Nephron (organoid): ENCODE results near the gene FKBP2.
A peak's percentile ranks its signal among the peaks of the same experiment; 100 is the strongest.

Source experiments
- H3K27ac Mint-ChIP-seq, 3 experiments: 2 replicates each; pipeline ENCODE4 v1.8.0; 2020; ENCODE audit warnings: mixed read lengths in 3 of 3, mild to moderate bottlenecking in 2 of 3, moderate library complexity in 1 of 3
- H3K27me3 Mint-ChIP-seq: 2 replicates; pipeline ENCODE4 v1.8.0; 2021; ENCODE audit warnings: low read depth, mild to moderate bottlenecking, moderate library complexity, mixed read lengths
- H3K36me3 Mint-ChIP-seq: 2 replicates; pipeline ENCODE4 v1.8.0; 2020; ENCODE audit warnings: low read depth, mixed read lengths
- H3K4me1 Mint-ChIP-seq: 2 replicates; pipeline ENCODE4 v1.8.0; 2020; ENCODE audit warnings: mixed read lengths
- H3K4me3 Mint-ChIP-seq, 3 experiments: 2 replicates each; pipeline ENCODE4 v1.8.0; 2020; ENCODE audit warnings: mild to moderate bottlenecking in 3 of 3, mixed read lengths in 3 of 3, moderate library complexity in 2 of 3
- H3K9me3 Mint-ChIP-seq: 2 replicates; pipeline ENCODE4 v1.8.0; 2020; ENCODE audit warnings: mixed read lengths
- CTCF ChIP-seq, 3 experiments: fragments of 200-600 bp; sonication (generic); IDR thresholded peaks; one replicate each; pipeline ENCODE4 v1.5.0; 2021; ENCODE audit warnings: antibody characterized with exemption in 3 of 3; ENCODE audit not compliant: unreplicated experiment in 3 of 3

Gene FKBP2

GRCh38 chr11:64202992-64203391 is 37.9 kb upstream of the FKBP2 start:
- H3K4me3 Mint-ChIP-seq, result no peak overlapping the region
- H3K27me3 Mint-ChIP-seq, result no peaks in the 10 kb centered on the region
- no peak for TF ChIP-seq CTCF (IDR thresholded peaks at IDR 0.05; ENCODE audit: unreplicated experiment in 3 of 3)
- no peaks in the 10 kb centered on the region for H3K9me3 Mint-ChIP-seq
- no peak overlapping the region for H3K27ac Mint-ChIP-seq
- H3K36me3 Mint-ChIP-seq, result peaks cover 45% of the 10 kb centered on the region
- peaks cover 24% of the 10 kb centered on the region for H3K4me1 Mint-ChIP-seq

GRCh38 chr11:64203421-64204079 is 37.3 kb upstream of the FKBP2 start:
- H3K9me3 Mint-ChIP-seq, result no peaks in the 10 kb centered on the region
- H3K36me3 Mint-ChIP-seq, result peaks cover 45% of the 10 kb centered on the region
- H3K4me3 Mint-ChIP-seq, result no peak overlapping the region
- no peak for TF ChIP-seq CTCF (IDR thresholded peaks at IDR 0.05; ENCODE audit: unreplicated experiment in 3 of 3)
- peak overlapping the region; percentile 83 to 87 (median 84) for H3K27ac Mint-ChIP-seq
- no peaks in the 10 kb centered on the region for H3K27me3 Mint-ChIP-seq
- H3K4me1 Mint-ChIP-seq, result peaks cover 24% of the 10 kb centered on the region

- Mint-ChIP-seq H3K9me3 (no peaks in the 10 kb centered on the region), H3K4me1 (peaks cover 24% of the 10 kb centered on the region), H3K27ac (peak overlapping the region; percentile 83 to 87 (median 84))
Observed at GRCh38 chr11:64204080-64204440, 36.8 kb upstream of the FKBP2 start.

GRCh38 chr11:64204464-64204989 is 36.4 kb upstream of the FKBP2 start:
- peaks cover 24% of the 10 kb centered on the region for H3K4me1 Mint-ChIP-seq
- peaks cover 45% of the 10 kb centered on the region for H3K36me3 Mint-ChIP-seq
- H3K27me3 Mint-ChIP-seq, result no peaks in the 10 kb centered on the region
- TF ChIP-seq CTCF (IDR thresholded peaks at IDR 0.05; ENCODE audit: unreplicated experiment in 3 of 3), result peak; percentile 57 to 63 (median 57)
- H3K9me3 Mint-ChIP-seq, result no peaks in the 10 kb centered on the region
- H3K4me3 Mint-ChIP-seq, result peak overlapping the region in 1 of 3 experiments; percentile 24
- peak overlapping the region; percentile 83 to 87 (median 84) for H3K27ac Mint-ChIP-seq

More at GRCh38 chr11:64204080-64204440, 36.8 kb upstream of the FKBP2 start:
- TF ChIP-seq CTCF (IDR thresholded peaks at IDR 0.05; ENCODE audit: unreplicated experiment in 3 of 3), result no peak
- Mint-ChIP-seq H3K27me3 (no peaks in the 10 kb centered on the region), H3K4me3 (no peak overlapping the region), H3K36me3 (peaks cover 45% of the 10 kb centered on the region)

GRCh38 chr11:64206457-64207255 is 34.2 kb upstream of the FKBP2 start, which contains the start of gene FERMT3:
TSS of gene FERMT3 (plus strand) at chr11:64206721. CDS start at chr11:64207365, 644 bp downstream.
- Mint-ChIP-seq H3K4me3 (no peak within 1 kb of the TSS), H3K36me3 (peaks cover 28% of the 10 kb centered on the region), H3K27ac (peak within 1 kb of the TSS; percentile 84 to 92 (median 88)), H3K4me1 (peaks cover 24% of the 10 kb centered on the region), H3K9me3 (no peaks in the 10 kb centered on the region), H3K27me3 (no peaks in the 10 kb centered on the region)
- no peak for TF ChIP-seq CTCF (IDR thresholded peaks at IDR 0.05; ENCODE audit: unreplicated experiment in 3 of 3)
